Right ventricle myocardium inferior (tissue), 1 donor: ENCODE data around the gene ALG5. TPM values are rescaled to one million over a fixed set of nuclear protein-coding genes. Genes with fewer than 3 reads are reported as not detected.

Experiments
- total RNA-seq: library from RNA; stranded (reverse); fragmentation: NEBNext Ultra II Directional; extraction: Animal tissue kit (Norgen Biotek cat#: 25700); gene quantifications from one replicate; pipeline ENCODE4 v1.2.1, GENCODE V29; 2021
- donor health status: DM: no; HTN: yes; CAD: no; lungs with severe emphysema.

The ALG5 gene
- total RNA-seq, 1 donor from 2014 or later = 10.3 TPM

Other genes starting within 250 kb of the ALG5 start
- gene RFXAP, start 180.1 kb downstream of the ALG5 start, total RNA-seq = 2.2 TPM
- 1.9 TPM for gene SMAD9, start 79.1 kb downstream of the ALG5 start, total RNA-seq
- 22.9 TPM for gene EXOSC8, start 1.4 kb upstream of the ALG5 start, total RNA-seq
- 20.7 TPM for gene SUPT20H, start 60.3 kb upstream of the ALG5 start, total RNA-seq
- gene CSNK1A1L, start 106.3 kb upstream of the ALG5 start, total RNA-seq = not detected